ENCODE results near the gene UBAP2. TPM values are rescaled to one million over a fixed set of nuclear protein-coding genes. Genes with fewer than 3 reads are reported as not detected.
A peak's percentile ranks its signal among the peaks of the same experiment; 100 is the strongest.

UBAP2 gene
- total RNA-seq, 2 experiments from 2014 or later: 24.7 to 26.5 TPM

DNA sequence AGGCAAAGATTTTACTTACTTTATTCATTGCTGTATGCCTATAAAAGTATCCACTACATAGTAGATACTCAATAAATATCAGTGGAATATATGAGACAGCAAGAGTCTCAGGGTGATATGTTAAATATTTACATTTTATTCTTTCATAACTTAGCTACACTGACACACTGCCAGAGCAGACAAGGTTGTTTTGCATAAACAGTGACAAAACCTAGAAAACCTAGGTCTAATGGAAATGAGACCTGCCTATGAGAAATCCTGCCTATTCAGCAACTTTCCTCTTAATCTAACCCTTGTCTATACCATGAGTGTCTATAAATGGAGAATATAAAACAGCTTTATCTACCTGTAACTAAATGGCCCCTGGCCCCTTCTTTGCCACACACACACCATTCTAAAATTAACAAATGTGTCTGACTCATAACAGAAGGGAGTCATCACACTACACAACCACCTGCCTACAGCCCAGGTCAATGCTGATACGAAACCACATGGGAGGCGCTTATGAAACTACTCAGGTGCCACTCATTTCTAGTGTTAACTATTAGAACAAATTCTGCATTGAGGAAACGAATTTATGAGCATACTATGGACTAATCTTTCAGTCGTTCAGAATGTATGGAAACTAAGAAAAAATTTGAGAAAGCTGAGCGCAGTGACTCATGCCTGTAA is 60.3 kb downstream of the UBAP2 start:
- no peak overlapping the region for H3K4me3 ChIP-seq (ENCODE audit: low read length)
- no peaks in the 10 kb centered on the region for H3K9me3 ChIP-seq (ENCODE audit: control insufficient read depth in 1 of 2, insufficient read depth in 1 of 2, low read length in 2 of 2)
- ChIA-PET POLR2A (no interaction called here), CTCF (interaction anchor here (0.6 kb wide), 1 partner anchor 627 kb away, joined by 3 read pairs; no protein-coding TSS in a partner anchor)
- no peaks in the 10 kb centered on the region for H3K4me1 ChIP-seq (ENCODE audit: insufficient read depth, low read length)
- H3K4me3 Mint-ChIP-seq: peak overlapping the region; percentile 48
- TF ChIP-seq, protein P1, sequence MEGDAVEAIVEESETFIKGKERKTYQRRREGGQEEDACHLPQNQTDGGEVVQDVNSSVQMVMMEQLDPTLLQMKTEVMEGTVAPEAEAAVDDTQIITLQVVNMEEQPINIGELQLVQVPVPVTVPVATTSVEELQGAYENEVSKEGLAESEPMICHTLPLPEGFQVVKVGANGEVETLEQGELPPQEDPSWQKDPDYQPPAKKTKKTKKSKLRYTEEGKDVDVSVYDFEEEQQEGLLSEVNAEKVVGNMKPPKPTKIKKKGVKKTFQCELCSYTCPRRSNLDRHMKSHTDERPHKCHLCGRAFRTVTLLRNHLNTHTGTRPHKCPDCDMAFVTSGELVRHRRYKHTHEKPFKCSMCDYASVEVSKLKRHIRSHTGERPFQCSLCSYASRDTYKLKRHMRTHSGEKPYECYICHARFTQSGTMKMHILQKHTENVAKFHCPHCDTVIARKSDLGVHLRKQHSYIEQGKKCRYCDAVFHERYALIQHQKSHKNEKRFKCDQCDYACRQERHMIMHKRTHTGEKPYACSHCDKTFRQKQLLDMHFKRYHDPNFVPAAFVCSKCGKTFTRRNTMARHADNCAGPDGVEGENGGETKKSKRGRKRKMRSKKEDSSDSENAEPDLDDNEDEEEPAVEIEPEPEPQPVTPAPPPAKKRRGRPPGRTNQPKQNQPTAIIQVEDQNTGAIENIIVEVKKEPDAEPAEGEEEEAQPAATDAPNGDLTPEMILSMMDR (IDR thresholded peaks at IDR 0.05): no peak
- DNase-seq: peak in 2 of 14 experiments; percentile 5 to 20
- peaks cover 8% of the 10 kb centered on the region for H3K4me1 Mint-ChIP-seq (ENCODE audit: low read depth)
- no peaks in the 10 kb centered on the region for H3K9me3 Mint-ChIP-seq
- H3K27ac Mint-ChIP-seq: peak overlapping the region; percentile 59
- H3K27me3 ChIP-seq (ENCODE audit: control insufficient read depth in 1 of 2, insufficient read depth in 2 of 2, low read length in 2 of 2): no peaks in the 10 kb centered on the region
- peaks cover 72% of the 10 kb centered on the region for H3K36me3 Mint-ChIP-seq (ENCODE audit: low read depth)
- peak; percentile 43 for ATAC-seq (ENCODE audit: poor library complexity)
- H3K27me3 Mint-ChIP-seq: no peaks in the 10 kb centered on the region
- intact Hi-C loops (cut with DNase I, micrococcal nuclease): no loop called here
- H3K27ac ChIP-seq (ENCODE audit: low read depth in 1 of 2, low read length in 2 of 2): no peak overlapping the region
- H3K36me3 ChIP-seq (ENCODE audit: insufficient read depth, low read length): peaks cover 32% of the 10 kb centered on the region

DNA sequence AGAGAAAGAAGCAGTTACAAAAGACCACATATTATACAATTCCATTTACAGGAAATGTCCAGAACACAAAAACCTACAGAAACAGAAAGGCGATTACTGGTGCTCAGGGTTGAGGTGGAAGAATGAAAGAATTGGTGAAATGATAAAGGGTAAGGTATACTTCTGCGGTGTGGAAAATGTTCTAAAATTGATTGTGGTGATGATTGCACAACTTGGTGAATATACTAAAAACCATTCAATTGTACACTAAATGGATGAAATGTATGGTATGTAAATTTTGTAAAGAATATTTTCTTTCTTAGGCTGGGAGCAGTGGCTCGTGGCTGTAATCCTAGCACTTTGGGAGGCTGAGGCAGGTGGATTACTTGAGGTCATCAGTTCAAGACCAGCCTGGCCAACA is 72.3 kb downstream of the UBAP2 start:
- H3K9me3 Mint-ChIP-seq: no peaks in the 10 kb centered on the region
- ChIA-PET CTCF (no interaction called here), POLR2A (no interaction called here)
- Histone ChIP-seq H3K4me3 (ENCODE audit: low read length) (no peak overlapping the region), H3K27me3 (ENCODE audit: control insufficient read depth in 1 of 2, insufficient read depth in 2 of 2, low read length in 2 of 2) (no peaks in the 10 kb centered on the region), H3K9me3 (ENCODE audit: control insufficient read depth in 1 of 2, insufficient read depth in 1 of 2, low read length in 2 of 2) (no peaks in the 10 kb centered on the region), H3K27ac (ENCODE audit: low read depth in 1 of 2, low read length in 2 of 2) (no peak overlapping the region), H3K4me1 (ENCODE audit: insufficient read depth, low read length) (no peaks in the 10 kb centered on the region), H3K36me3 (ENCODE audit: insufficient read depth, low read length) (peaks cover 18% of the 10 kb centered on the region)
- H3K27ac Mint-ChIP-seq: no peak overlapping the region
- intact Hi-C loops (cut with DNase I, micrococcal nuclease): no loop called here
- peaks cover 58% of the 10 kb centered on the region for H3K36me3 Mint-ChIP-seq (ENCODE audit: low read depth)
- no peaks in the 10 kb centered on the region for H3K27me3 Mint-ChIP-seq
- ATAC-seq (ENCODE audit: poor library complexity) (no peak), DNase-seq (no peak)
- no peak overlapping the region for H3K4me3 Mint-ChIP-seq
- TF ChIP-seq, protein P1 (IDR thresholded peaks at IDR 0.05): no peak
- no peaks in the 10 kb centered on the region for H3K4me1 Mint-ChIP-seq (ENCODE audit: low read depth)

DNA sequence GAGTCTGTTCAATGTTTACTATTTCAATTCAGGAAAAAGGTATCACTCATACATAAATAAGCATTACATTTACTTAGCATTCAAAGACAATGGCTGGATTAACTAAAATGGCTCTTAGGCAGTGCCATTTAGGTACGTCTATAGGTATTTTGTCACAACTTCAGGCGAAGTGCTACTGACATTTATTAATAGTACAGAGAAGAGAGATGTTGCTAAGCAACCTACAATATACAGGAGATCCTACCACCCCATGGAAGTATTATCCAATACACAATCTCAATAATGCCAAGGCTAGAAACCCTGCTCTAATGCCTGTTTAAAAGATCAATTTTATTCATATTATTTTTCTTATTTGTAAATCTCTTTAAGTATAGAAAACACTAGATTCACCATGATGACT is 76.0 kb downstream of the UBAP2 start:
- Mint-ChIP-seq H3K4me3 (no peak overlapping the region), H3K36me3 (ENCODE audit: low read depth) (peaks cover 66% of the 10 kb centered on the region)

More for the DNA sequence above, 76.0 kb downstream of the UBAP2 start:
- Mint-ChIP-seq H3K27ac (no peak overlapping the region), H3K4me1 (ENCODE audit: low read depth) (no peaks in the 10 kb centered on the region), H3K9me3 (no peaks in the 10 kb centered on the region), H3K27me3 (no peaks in the 10 kb centered on the region)
- DNase-seq: no peak
- CTCF ChIA-PET: no interaction called here
- intact Hi-C loops (cut with DNase I, micrococcal nuclease): no loop called here
- no peaks in the 10 kb centered on the region for H3K4me1 ChIP-seq (ENCODE audit: insufficient read depth, low read length)
- H3K36me3 ChIP-seq (ENCODE audit: insufficient read depth, low read length): peaks cover 23% of the 10 kb centered on the region
- TF ChIP-seq, protein P1 (IDR thresholded peaks at IDR 0.05): no peak
- H3K27me3 ChIP-seq (ENCODE audit: control insufficient read depth in 1 of 2, insufficient read depth in 2 of 2, low read length in 2 of 2): no peaks in the 10 kb centered on the region
- POLR2A ChIA-PET: no interaction called here
- no peaks in the 10 kb centered on the region for H3K9me3 ChIP-seq (ENCODE audit: control insufficient read depth in 1 of 2, insufficient read depth in 1 of 2, low read length in 2 of 2)
- no peak overlapping the region for H3K4me3 ChIP-seq (ENCODE audit: low read length)
- no peak for ATAC-seq (ENCODE audit: poor library complexity)
- H3K27ac ChIP-seq (ENCODE audit: low read depth in 1 of 2, low read length in 2 of 2): no peak overlapping the region
